SK-N-SH (cell line): Measurements from ENCODE around the gene EEIG1. TPM values are rescaled to one million over a fixed set of nuclear protein-coding genes. Genes with fewer than 3 reads are reported as not detected.

ENCODE experiments used
- CTCF ChIA-PET: fragments of 300-600, 350-600 bp; formaldehyde crosslinking; extraction: SDS; loops from one replicate; lab custom pipeline; 2021; lab: Yijun Ruan, JAX
- POLR2A ChIA-PET: fragments of 350-600 bp; sonication (Branson Sonifier 250); formaldehyde crosslinking; extraction: SDS; loops from one replicate; lab custom pipeline; 2020; ENCODE audit warnings: antibody characterized with exemption, inconsistent platforms; lab: Yijun Ruan, JAX
- DNase-seq: peaks from one replicate; pipeline ENCODE4 v3.0.0; 2012
- H2AFZ ChIP-seq: fragments of 200-600 bp; sonication (generic); 2 replicates; pipeline ENCODE4 v1.8.1; 2016; ENCODE audit warnings: antibody characterized with exemption, mild to moderate bottlenecking, low read depth
- H3F3A ChIP-seq: fragments of 200-600 bp; sonication (generic); replicated peaks from 2 replicates; pipeline ENCODE3; 2016; ENCODE audit warnings: antibody characterized with exemption, mild to moderate bottlenecking; ENCODE audit not compliant: insufficient read depth
- H3K27ac ChIP-seq, 2 experiments: fragments of 200-500 bp in 1 of 2; fragments of 200-600 bp in 1 of 2; sonication (Bioruptor generic) in 1 of 2; sonication (generic), shearing (Covaris generic) in 1 of 2; 2 replicates each; pipeline versions ENCODE4 v1.5.1 to v1.6.1; 2014 to 2016; ENCODE audit warnings: low read depth in 2 of 2, inconsistent platforms in 1 of 2, low read length in 1 of 2, mild to moderate bottlenecking in 1 of 2, mixed read lengths in 1 of 2
- H3K27me3 ChIP-seq: fragments of 200-600 bp; sonication (generic), shearing (Covaris generic); 2 replicates; pipeline ENCODE4 v1.6.1; 2016; ENCODE audit warnings: mixed run types; ENCODE audit not compliant: insufficient read depth
- H3K36me3 ChIP-seq, 2 experiments: fragments of 200-500 bp in 1 of 2; fragments of 200-600 bp in 1 of 2; sonication (Bioruptor generic) in 1 of 2; sonication (generic) in 1 of 2; replicated peaks in 1 of 2; 2 replicates each; pipeline versions ENCODE3 to v1.5.1; 2014 to 2016; ENCODE audit warnings: low read length in 1 of 2, mild to moderate bottlenecking in 1 of 2; ENCODE audit not compliant: insufficient read depth in 2 of 2, control insufficient read depth in 1 of 2
- H3K4me1 ChIP-seq, 2 experiments: fragments of 200-500 bp in 1 of 2; fragments of 200-600 bp in 1 of 2; sonication (Bioruptor generic) in 1 of 2; sonication (generic), shearing (Covaris generic) in 1 of 2; 2 replicates each; pipeline versions ENCODE4 v1.5.1 to v1.6.1; 2014 to 2016; ENCODE audit warnings: low read depth in 1 of 2, low read length in 1 of 2, mixed run types in 1 of 2; ENCODE audit not compliant: insufficient read depth in 2 of 2, control insufficient read depth in 1 of 2
- H3K4me2 ChIP-seq: fragments of 200-600 bp; sonication (generic), shearing (Covaris generic); 2 replicates; pipeline ENCODE4 v1.6.1; 2017; ENCODE audit warnings: mixed run types
- H3K4me3 ChIP-seq, 2 experiments: fragments of 200-500 bp in 1 of 2; fragments of 200-600 bp in 1 of 2; sonication (Bioruptor generic) in 1 of 2; sonication (generic), shearing (Covaris generic) in 1 of 2; 2 replicates each; pipeline versions ENCODE4 v1.5.1 to v1.8.1; 2014 to 2016; ENCODE audit warnings: low read depth in 2 of 2, inconsistent platforms in 1 of 2, low read length in 1 of 2, mild to moderate bottlenecking in 1 of 2, mixed read lengths in 1 of 2, moderate library complexity in 1 of 2
- H3K79me2 ChIP-seq: fragments of 200-600 bp; sonication (generic); 2 replicates; pipeline ENCODE4 v1.8.1; 2017; ENCODE audit warnings: mild to moderate bottlenecking; ENCODE audit not compliant: insufficient read depth
- H3K9ac ChIP-seq: fragments of 200-600 bp; sonication (generic); 2 replicates; pipeline ENCODE4 v1.6.1; 2017; ENCODE audit warnings: mixed run types
- H3K9me2 ChIP-seq: fragments of 200-600 bp; sonication (generic); 2 replicates; pipeline ENCODE4 v1.6.1; 2017; ENCODE audit warnings: mixed run types
- H3K9me3 ChIP-seq: fragments of 200-600 bp; sonication (generic); 2 replicates; pipeline ENCODE4 v1.6.1; 2017; ENCODE audit warnings: mixed run types, mild to moderate bottlenecking, moderate library complexity
- H4K20me1 ChIP-seq: fragments of 200-600 bp; sonication (generic); 2 replicates; pipeline ENCODE4 v1.6.1; 2017; ENCODE audit warnings: mild to moderate bottlenecking, mixed run types; ENCODE audit not compliant: insufficient read depth
- CTCF ChIP-seq: fragments of 200-600 bp; sonication (generic); IDR thresholded peaks from 2 replicates; pipeline ENCODE4 v1.6.1; 2017; ENCODE audit warnings: antibody characterized with exemption, mild to moderate bottlenecking, moderate library complexity
- ELF1 ChIP-seq: IDR thresholded peaks from 2 replicates; pipeline ENCODE4 v1.4.0; 2012
- EP300 ChIP-seq, 2 experiments: IDR thresholded peaks; 2 replicates each; pipeline versions ENCODE4 v1.4.0 to v1.6.1; 2012; ENCODE audit warnings: borderline replicate concordance in 1 of 2, low read depth in 1 of 2, low read length in 1 of 2
- EZH2phosphoT487 ChIP-seq: fragments of 200-600 bp; sonication (generic); IDR thresholded peaks from 2 replicates; pipeline ENCODE4 v1.6.1; 2017; ENCODE audit warnings: low read depth, mixed run types, mild to moderate bottlenecking, antibody characterized with exemption, moderate library complexity, borderline replicate concordance
- FOXJ3 ChIP-seq: sonication (generic); formaldehyde crosslinking; IDR thresholded peaks from 2 replicates; pipeline ENCODE4 v1.5.1; 2020; ENCODE audit warnings: mild to moderate bottlenecking, missing genetic modification reagents
- GABPA ChIP-seq: IDR thresholded peaks from 2 replicates; pipeline ENCODE4 v1.4.0; 2012; ENCODE audit warnings: low read depth, mild to moderate bottlenecking
- GATA2 ChIP-seq: sonication (generic); formaldehyde crosslinking; IDR thresholded peaks from 2 replicates; pipeline ENCODE4 v1.5.0; 2020; ENCODE audit warnings: mild to moderate bottlenecking, missing genetic modification reagents
- JUND ChIP-seq: IDR thresholded peaks from 2 replicates; pipeline ENCODE4 v1.4.0; 2012
- MXI1 ChIP-seq: IDR thresholded peaks from 2 replicates; pipeline ENCODE4 v1.6.1; 2012; ENCODE audit warnings: mild to moderate bottlenecking, low read depth, low read length, improper control_type of control experiment
- RCOR1 ChIP-seq: fragments of 150-350 bp; IDR thresholded peaks from 2 replicates; pipeline ENCODE4 v1.6.1; 2017; ENCODE audit warnings: antibody characterized with exemption, low read length
- REST ChIP-seq: IDR thresholded peaks from 2 replicates; pipeline ENCODE4 v1.6.1; 2012; ENCODE audit warnings: mild to moderate bottlenecking, low read depth, low read length, moderate library complexity
- SIN3A ChIP-seq: IDR thresholded peaks from 2 replicates; pipeline ENCODE4 v1.6.1; 2012; ENCODE audit warnings: low read depth, mild to moderate bottlenecking, low read length, moderate library complexity, borderline replicate concordance
- TAF1 ChIP-seq: IDR thresholded peaks from 2 replicates; pipeline ENCODE4 v1.6.1; 2012; ENCODE audit warnings: low read depth, mild to moderate bottlenecking, low read length, moderate library complexity, borderline replicate concordance
- TCF12 ChIP-seq: IDR thresholded peaks from 2 replicates; pipeline ENCODE4 v1.4.0; 2012
- YY1 ChIP-seq: IDR thresholded peaks from 2 replicates; pipeline ENCODE4 v1.4.0; 2012; ENCODE audit warnings: low read depth, mild to moderate bottlenecking
- ZBTB33 ChIP-seq: IDR thresholded peaks from 2 replicates; pipeline ENCODE4 v1.4.0; 2012; ENCODE audit warnings: low read depth, borderline replicate concordance
- WGBS: methylation state at CpG from one replicate; pipeline ENCODE4 v1.1.6; 2017; ENCODE audit warnings: low lambda C conversion rate; 5-methylcytosine and 5-hydroxymethylcytosine counted together
- polyA plus RNA-seq, 3 experiments: library from polyadenylated mRNA; depleted of rRNA; stranded (reverse); fragments of >200 nt; gene quantifications; 2 replicates each; pipeline ENCODE4 v1.2.3, GENCODE V29; 2012

EEIG1 gene
- polyA plus RNA-seq, 1 of the 3 experiments (the other 2 are of a cell fraction) = 26.2 TPM

DNA sequence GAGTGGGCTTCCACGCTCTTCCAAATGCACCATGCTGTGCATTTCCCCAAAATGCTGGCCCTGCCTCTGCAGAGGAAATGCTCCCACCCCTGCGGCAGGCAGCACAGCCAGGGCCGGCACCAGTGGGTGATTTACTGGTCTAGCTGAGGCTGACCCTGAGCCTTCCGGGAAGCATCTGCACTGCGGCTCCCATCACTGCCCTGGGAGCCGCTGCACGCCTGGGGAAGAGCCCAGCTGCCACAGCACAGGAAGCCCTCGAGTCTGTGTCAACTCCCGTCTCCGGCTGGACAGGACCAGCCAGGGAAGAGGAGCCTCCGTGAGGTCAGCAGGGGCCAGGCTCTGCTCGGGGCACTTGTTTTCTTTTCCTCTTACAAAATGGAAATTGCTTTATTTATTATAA lies 25.1 kb upstream of the EEIG1 start:
- Histone ChIP-seq H3F3A (peaks cover 18% of the 10 kb centered on the region), H2AFZ (peak overlapping the region; percentile 37; the same call in 1 of the 2 replicates), H3K9me3 (no peaks in the 10 kb centered on the region), H3K9ac (no peak overlapping the region), H3K4me3 (no peak overlapping the region), H3K4me2 (peak overlapping the region; percentile 57), H3K36me3 (no peaks in the 10 kb centered on the region), H3K27me3 (no peaks in the 10 kb centered on the region), H3K27ac (peak overlapping the region; percentile 11 to 73; a peak in 3 of 4 replicates), H3K79me2 (no peaks in the 10 kb centered on the region), H4K20me1 (no peaks in the 10 kb centered on the region), H3K9me2 (no peaks in the 10 kb centered on the region), H3K4me1 (peaks cover 15 to 37% of the 10 kb centered on the region in 2 experiments)
- CTCF ChIA-PET = interaction anchor here (0.9 to 2.1 kb wide), 4 partner anchors 19 to 62 kb away, joined by 3 to 9 read pairs (median 3); no protein-coding TSS in a partner anchor
- WGBS = 18% methylated on average over 11 of the region's 12 CpGs
- peak; percentile 80 for DNase-seq
- POLR2A ChIA-PET = interaction anchor here (0.5 to 0.9 kb wide), 2 partner anchors 31 to 54 kb away, joined by 3 to 4 read pairs; no protein-coding TSS in a partner anchor
- TF ChIP-seq TAF1 (no peak), GABPA (no peak), ELF1 (no peak), GATA2 (CRISPR knock-in tag) (no peak), JUND (no peak), REST (no peak), ZBTB33 (no peak), CTCF (no peak), FOXJ3 (CRISPR knock-in tag) (0 out of 2 replicates have a peak, but pooled peaks have one; percentile 51), RCOR1 (no peak), MXI1 (peak; percentile 36; the same call in 1 of the 2 replicates), EZH2phosphoT487 (no peak), EP300 (IDR thresholded peaks at IDR 0.05; ENCODE audit: borderline replicate concordance in 1 of 2, low read depth in 1 of 2, low read length in 1 of 2) (peak in 1 of 2 experiments; percentile 39; a peak in 1 of 4 replicates), SIN3A (no peak), YY1 (no peak), TCF12 (peak; percentile 30; the same call in 1 of the 2 replicates)
- TF ChIP-seq, all 33 proteins: peak for 4
